K562 (cell line): ENCODE results near the gene POMGNT1. TPM values are rescaled to one million over a fixed set of nuclear protein-coding genes. Genes with fewer than 3 reads are reported as not detected.
"Not testable (repeated sequence)": the region's sequence is repeated elsewhere in the genome, so short reads cannot be mapped to it uniquely, and the experiment has no call there.

Source experiments
- ATAC-seq: fragments of 200-7000 bp; cut with Tn5 transposase; 3 replicates; pipeline ENCODE4 v1.9.1; 2020; ENCODE audit warnings: moderate library complexity
- BruUV-seq: library from RNA; stranded (reverse); fragments of 400-500 nt; replicated peaks from 2 replicates; lab custom pipeline; 2021; lab: Mats Ljungman, UMichigan
- CTCF ChIA-PET: fragments of 300-600 bp; formaldehyde crosslinking; extraction: SDS; loops from one replicate; lab custom pipeline; 2021; ENCODE audit warnings: low intra/inter-chr PET ratio; lab: Yijun Ruan, JAX
- POLR2A ChIA-PET: fragments of 300-600, 350-650 bp; sonication (Branson Sonifier 250); formaldehyde crosslinking; extraction: SDS; loops from one replicate; lab custom pipeline; 2021; ENCODE audit warnings: antibody characterized with exemption, inconsistent platforms; lab: Yijun Ruan, JAX
- DNase-seq, 4 experiments: peaks; one replicate each; pipeline versions ENCODE4 v3.0.0 to v3.0.0-alpha.2; 2011 to 2018; ENCODE audit warnings: low spot score in 3 of 4, mixed read lengths in 3 of 4; ENCODE audit errors: extremely low read depth in 1 of 4
- FAIRE-seq: peaks from 2 replicates; lab custom pipeline; 2011; peaks lifted over from hg19 to GRCh38; lab: Jason Lieb, UNC
- H2AFZ ChIP-seq: 2 replicates; pipeline ENCODE4 v1.6.0; 2011; ENCODE audit warnings: low read depth, low read length, control low read depth, inconsistent platforms
- H3K27ac ChIP-seq: fragments of 200-600 bp; 3 replicates; pipeline ENCODE4 v1.8.0; 2011; ENCODE audit warnings: low read depth, mild to moderate bottlenecking, control low read depth, inconsistent platforms, low read length, moderate library complexity, mixed read lengths; ENCODE audit errors: extremely low read depth
- H3K27me3 ChIP-seq, 2 experiments: fragments of 300-600 bp in 1 of 2; 2 replicates in 1 of 2; 3 replicates in 1 of 2; pipeline versions ENCODE4 v1.6.0 to v1.8.0; 2011; ENCODE audit warnings: inconsistent platforms in 2 of 2, low read length in 2 of 2, mild to moderate bottlenecking in 1 of 2, mixed read lengths in 1 of 2, moderate library complexity in 1 of 2; ENCODE audit not compliant: control insufficient read depth in 2 of 2, insufficient read depth in 2 of 2
- H3K36me3 ChIP-seq: fragments of 300-600 bp; 3 replicates; pipeline ENCODE4 v1.8.0; 2011; ENCODE audit warnings: mild to moderate bottlenecking, low read length, inconsistent platforms; ENCODE audit not compliant: control insufficient read depth, insufficient read depth
- H3K4me1 ChIP-seq, 2 experiments: fragments of 200-600 bp in 1 of 2; replicated peaks in 1 of 2; 2 replicates in 1 of 2; 3 replicates in 1 of 2; pipeline versions ENCODE4 v1.5.1 to v1.8.0; 2011; ENCODE audit warnings: inconsistent platforms in 2 of 2, low read length in 2 of 2, mild to moderate bottlenecking in 1 of 2, mixed read lengths in 1 of 2, moderate library complexity in 1 of 2; ENCODE audit not compliant: control insufficient read depth in 2 of 2, insufficient read depth in 2 of 2
- H3K4me2 ChIP-seq: 2 replicates; pipeline ENCODE4 v1.6.1; 2011; ENCODE audit warnings: low read length, control low read depth, inconsistent platforms, mixed read lengths; ENCODE audit not compliant: insufficient read depth
- H3K4me3 ChIP-seq: fragments of 200-600 bp; sonication (generic), shearing (Covaris generic); 2 replicates; pipeline ENCODE4 v1.5.1; 2016; ENCODE audit warnings: control low read depth, inconsistent platforms
- H3K79me2 ChIP-seq: fragments of 200-600 bp; 3 replicates; pipeline ENCODE4 v1.8.0; 2011; ENCODE audit warnings: low read length, inconsistent platforms; ENCODE audit not compliant: control insufficient read depth, insufficient read depth
- H3K9ac ChIP-seq, 2 experiments: 2 replicates each; pipeline versions ENCODE4 v1.6.0 to v1.6.1; 2011; ENCODE audit warnings: low read depth in 2 of 2, low read length in 2 of 2, control low read depth in 1 of 2, inconsistent platforms in 1 of 2, mild to moderate bottlenecking in 1 of 2, mixed read lengths in 1 of 2; ENCODE audit not compliant: insufficient read depth in 1 of 2
- H3K9me1 ChIP-seq: one replicate; pipeline ENCODE4 v1.6.0; 2011; ENCODE audit warnings: inconsistent platforms, mild to moderate bottlenecking, low read length, moderate library complexity; ENCODE audit not compliant: control insufficient read depth, insufficient read depth
- H3K9me3 ChIP-seq: replicated peaks from 2 replicates; pipeline ENCODE4 v1.5.1; 2011; ENCODE audit warnings: low read depth, low read length, inconsistent platforms; ENCODE audit not compliant: control insufficient read depth, insufficient read depth
- H4K20me1 ChIP-seq: replicated peaks from 2 replicates; pipeline ENCODE4 v1.6.1; 2011; ENCODE audit warnings: low read length, inconsistent platforms, mixed read lengths; ENCODE audit not compliant: control insufficient read depth, insufficient read depth
- ARID1B ChIP-seq: fragments of 450-650 bp; IDR thresholded peaks from 2 replicates; pipeline ENCODE4 v1.6.1; 2016; ENCODE audit warnings: antibody characterized with exemption, mild to moderate bottlenecking, inconsistent platforms
- BRF2 ChIP-seq: IDR thresholded peaks from 3 replicates; pipeline ENCODE4 v1.6.1; 2011; ENCODE audit warnings: borderline replicate concordance, mild to moderate bottlenecking; ENCODE audit not compliant: insufficient read length, insufficient read depth
- GTF2B ChIP-seq: IDR thresholded peaks from 2 replicates; pipeline ENCODE4 v1.6.1; 2011; ENCODE audit not compliant: insufficient read length; ENCODE audit errors: extremely low read depth
- SMAD1 ChIP-seq: fragments of 150-350 bp; IDR thresholded peaks from 2 replicates; pipeline ENCODE4 v1.6.1; 2014; ENCODE audit warnings: low read length, low read depth; ENCODE audit not compliant: partially characterized antibody
- SUPT5H ChIP-seq: fragments of 450-650 bp; IDR thresholded peaks from 2 replicates; pipeline ENCODE4 v1.6.1; 2016
- ZBTB8A ChIP-seq: fragments of 450-650 bp; IDR thresholded peaks from 2 replicates; pipeline ENCODE4 v1.6.1; 2018; ENCODE audit warnings: mild to moderate bottlenecking, moderate library complexity; ENCODE audit not compliant: partially characterized antibody
- ZNF121 ChIP-seq: sonication (generic); formaldehyde crosslinking; conservative IDR thresholded peaks from 2 replicates; pipeline ENCODE4 v1.8.0; 2022; ENCODE audit warnings: missing genetic modification reagents
- ZNF384 ChIP-seq: IDR thresholded peaks from 2 replicates; pipeline ENCODE4 v1.6.1; 2012; ENCODE audit warnings: low read depth, low read length, improper control_type of control experiment
- ZNF740 ChIP-seq, 3 experiments: fragments of 200-800 bp in 1 of 3; sonication (Bioruptor generic) in 1 of 3; sonication (generic) in 1 of 3; formaldehyde crosslinking in 1 of 3; IDR thresholded peaks; 2 replicates each; pipeline versions ENCODE4 v1.6.1 to v1.8.0; 2016 to 2022; ENCODE audit warnings: mild to moderate bottlenecking in 2 of 3, missing compliant biosample characterization in 2 of 3, missing genetic modification characterization in 2 of 3, missing genetic modification reagents in 1 of 3
- WGBS: fragments of 100-300 bp; shearing (Covaris generic); methylation state at CpG from one replicate; pipeline ENCODE4 v1.1.6; 2016; ENCODE audit warnings: low coverage, mixed read lengths; ENCODE audit not compliant: insufficient coverage; ENCODE audit errors: missing lambda C conversion rate; 5-methylcytosine and 5-hydroxymethylcytosine counted together
- in situ Hi-C: fragments of 300-500 bp; cut with MboI; formaldehyde crosslinking; loops from 4 replicates; pipeline ENCODE4 v1.15.0; 2018; ENCODE audit warnings: inconsistent platforms, mixed read lengths
- intact Hi-C: fragments of 100-400 bp; cut with micrococcal nuclease; formaldehyde crosslinking; loops from 2 replicates; pipeline ENCODE4 v1.14.2; 2022
- polyA plus RNA-seq, 8 experiments: library from polyadenylated mRNA; depleted of rRNA in 4 of 8; stranded (reverse) in 5 of 8; unstranded in 3 of 8; fragments of >200 nt; fragmentation: Nextera tagmentation in 2 of 8; fragmentation: Illumina TruSeq in 1 of 8; extraction: Ambion mirVana in 2 of 8; extraction: Trizol in 1 of 8; gene quantifications; 2 replicates each; pipeline versions ENCODE4 v1.2.1 to v1.2.3, GENCODE V29; 2011 to 2014; ENCODE audit warnings: inconsistent platforms in 1 of 8, missing spikeins in 1 of 8
- total RNA-seq, 7 experiments: library from RNA; depleted of rRNA in 6 of 7; stranded (reverse); fragments of >200 nt in 6 of 7; fragmentation: Illumina TruSeq in 2 of 7; extraction: Trizol in 2 of 7; gene quantifications; 2 replicates each; pipeline versions ENCODE4 v1.2.1 to v1.2.3, GENCODE V29; 2011 to 2021; ENCODE audit warnings: low replicate concordance in 1 of 7

Gene POMGNT1
- total and polyA plus RNA-seq, 9 of the 15 experiments (the other 6 are each of a cell fraction or from before 2014, with no cell fraction given), result 14.1 to 58.9 (median 37.8) TPM

- H3K9me1 ChIP-seq, CTCF ChIA-PET, in situ Hi-C loops, ATAC-seq, DNase-seq, FAIRE-seq, H3K27me3 ChIP-seq, H4K20me1 ChIP-seq, H3K4me3 ChIP-seq, BruUV-seq, H3K9me3 ChIP-seq: not testable (repeated sequence)
- TF ChIP-seq ZNF121 (CRISPR knock-in tag), result peak; percentile 58
- Histone ChIP-seq H3K4me2 (peak overlapping the region; percentile 98), H3K27ac (peak overlapping the region; percentile 91; the same call in 2 of the 3 replicates), H3K4me1 (peaks cover 22 to 40% of the 10 kb centered on the region in 2 experiments; a peak in 4 of 5 replicates), H2AFZ (peak overlapping the region; percentile 99; the same call in 1 of the 2 replicates), H3K9ac (peak overlapping the region; percentile 32 to 89; a peak in 2 of 4 replicates), H3K36me3 (peaks cover 25% of the 10 kb centered on the region), H3K79me2 (peaks cover 33% of the 10 kb centered on the region)
- POLR2A ChIA-PET, result interaction anchor here (0.6 to 3.3 kb wide), 20 partner anchors 10 to 1525 kb away, joined by 3 to 23 read pairs (median 4); partner anchors contain the start of genes LRRC41, TSPAN1 and UQCRH
- WGBS, result 75% methylated on average over 17 of the region's 17 CpGs
- intact Hi-C loops, result loop anchor here (5.0 kb wide), 1 partner anchor 56 kb away; the partner anchor contains the start of genes LRRC41 and UQCRH
Measured at GRCh38 chr1:46246136-46246535, 47.9 kb upstream of the POMGNT1 start.

GRCh38 chr1:46244656-46245371, 46.6 kb upstream of the POMGNT1 start:
- in situ Hi-C loops (no loop called here), intact Hi-C loops (loop anchor here (1.0 to 5.0 kb wide), 2 partner anchors 57 to 103 kb away; partner anchors contain the start of genes LRRC41 and UQCRH)
- DNase-seq, result peak; percentile 48 to 49 (median 48)
- POLR2A ChIA-PET, result interaction anchor here (0.6 to 3.0 kb wide), 16 partner anchors 10 to 112 kb away, joined by 3 to 23 read pairs (median 4); partner anchors contain the start of genes PIK3R3, POMGNT1 and UQCRH
- H3K9me3 ChIP-seq, result no peaks in the 10 kb centered on the region
- peak; percentile 42 for FAIRE-seq
- H3K4me1 ChIP-seq, result peaks cover 22 to 40% of the 10 kb centered on the region in 2 experiments; a peak in 4 of 5 replicates
- 0 out of 4 replicates have a peak overlapping the region, but pooled peaks of 1 of the 2 experiments have one; percentile 18 for H3K9ac ChIP-seq
- 18% methylated on average over 3 of the region's 3 CpGs for WGBS
- no peak overlapping the region; the same call in 1 of the 2 replicates for H3K4me2 ChIP-seq
- BruUV-seq, result no TSS peak
- no peak for ATAC-seq
- peak overlapping the region; percentile 34; the same call in 2 of the 3 replicates for H3K27ac ChIP-seq
- CTCF ChIA-PET, result interaction anchor here (0.7 kb wide), 2 partner anchors 60 to 286 kb away, joined by 3 to 4 read pairs; no protein-coding TSS in a partner anchor
- H2AFZ ChIP-seq, result peak overlapping the region; percentile 73
- H4K20me1 ChIP-seq, result peaks cover 6% of the 10 kb centered on the region
- H3K9me1 ChIP-seq, result no peaks in the 10 kb centered on the region
- no peaks in the 10 kb centered on the region for H3K27me3 ChIP-seq
- H3K36me3 ChIP-seq, result peaks cover 12% of the 10 kb centered on the region
- H3K79me2 ChIP-seq, result peaks cover 25% of the 10 kb centered on the region
- H3K4me3 ChIP-seq, result no peak overlapping the region
- TF ChIP-seq SMAD1 (no peak), ZBTB8A (no peak), GTF2B (no peak), ARID1B (0 out of 2 replicates have a peak, but pooled peaks have one; percentile 13), ZNF384 (peak; percentile 96), SUPT5H (no peak), BRF2 (no peak), ZNF740 (CRISPR knock-in tag; IDR thresholded peaks at IDR 0.05) (no peak), ZNF740 (tag; IDR thresholded peaks at IDR 0.05) (no peak)
